ENCODE data around the gene CKAP5. TPM values are rescaled to one million over a fixed set of nuclear protein-coding genes. Genes with fewer than 3 reads are reported as not detected.
"Not testable (repeated sequence)": the region's sequence is repeated elsewhere in the genome, so short reads cannot be mapped to it uniquely, and the experiment has no call there.

Gene CKAP5
- total RNA-seq, 1 donor from 2014 or later: 247 TPM

GRCh38 chr11:46712874-46713576 is 133.1 kb downstream of the CKAP5 start:
- H3K9me3 ChIP-seq (ENCODE audit: low read depth): no peaks in the 10 kb centered on the region
- TF ChIP-seq EZH2phosphoT487 (IDR thresholded peaks at IDR 0.05) (no peak), EZH2 (IDR thresholded peaks at IDR 0.05) (no peak), CTCF (IDR thresholded peaks at IDR 0.05) (no peak)
- H3K9me3 Mint-ChIP-seq: no peaks in the 10 kb centered on the region
- no peak overlapping the region for H3K27ac Mint-ChIP-seq
- DNase-seq (ENCODE audit: low spot score): no peak
- H3K27ac ChIP-seq: no peak overlapping the region
- H3K36me3 Mint-ChIP-seq: no peaks in the 10 kb centered on the region
- H3K4me3 Mint-ChIP-seq: no peak overlapping the region
- H2AFZ ChIP-seq (replicated peaks): no peak overlapping the region
- no peaks in the 10 kb centered on the region for H3K36me3 ChIP-seq
- H3K4me3 ChIP-seq: no peak overlapping the region
- H3K27me3 Mint-ChIP-seq (ENCODE audit: insufficient read depth, low read depth): peaks cover 2% of the 10 kb centered on the region
- no peaks in the 10 kb centered on the region for H3K4me1 Mint-ChIP-seq
- no peaks in the 10 kb centered on the region for H3K79me2 ChIP-seq (ENCODE audit: low read depth)
- no peaks in the 10 kb centered on the region for H3F3A ChIP-seq (ENCODE audit: low read depth)
- H3K4me1 ChIP-seq: no peaks in the 10 kb centered on the region
- H3K27me3 ChIP-seq: no peaks in the 10 kb centered on the region
- H4K20me1 ChIP-seq (ENCODE audit: low read depth): no peaks in the 10 kb centered on the region
- no peak overlapping the region for H3K9ac ChIP-seq
- H3K4me2 ChIP-seq: no peak overlapping the region

DNA sequence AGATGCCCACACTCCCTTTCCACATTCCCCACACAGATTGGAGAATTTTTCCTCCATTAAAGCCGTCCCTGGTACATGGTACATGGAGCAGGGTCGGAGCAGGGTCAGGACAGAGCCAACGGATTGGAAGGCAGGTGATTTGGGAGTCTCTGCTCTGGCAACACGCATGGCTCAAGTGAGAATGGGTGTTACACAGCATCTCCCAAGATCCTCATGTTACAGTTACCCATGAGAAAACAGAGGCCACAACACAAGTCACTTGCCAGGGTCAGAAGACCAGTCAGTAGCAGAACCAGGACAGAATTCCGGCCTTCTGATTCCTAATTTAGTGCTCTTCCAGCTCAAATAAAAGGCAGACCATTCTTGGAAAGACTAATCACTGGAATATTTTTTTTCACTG is 134.8 kb downstream of the CKAP5 start:
- no peaks in the 10 kb centered on the region for H3K9me3 Mint-ChIP-seq
- no peak overlapping the region for H3K27ac ChIP-seq
- H3K4me3 Mint-ChIP-seq: no peak overlapping the region
- no peaks in the 10 kb centered on the region for H3K4me1 ChIP-seq
- H3K9ac ChIP-seq: no peak overlapping the region
- DNase-seq (ENCODE audit: low spot score): no peak
- H3F3A ChIP-seq (ENCODE audit: low read depth): no peaks in the 10 kb centered on the region
- no peaks in the 10 kb centered on the region for H3K79me2 ChIP-seq (ENCODE audit: low read depth)
- no peaks in the 10 kb centered on the region for H3K9me3 ChIP-seq (ENCODE audit: low read depth)
- no peak overlapping the region for H3K27ac Mint-ChIP-seq
- H3K36me3 ChIP-seq: no peaks in the 10 kb centered on the region
- no peaks in the 10 kb centered on the region for H4K20me1 ChIP-seq (ENCODE audit: low read depth)
- TF ChIP-seq EZH2phosphoT487 (IDR thresholded peaks at IDR 0.05) (no peak), EZH2 (IDR thresholded peaks at IDR 0.05) (no peak), CTCF (IDR thresholded peaks at IDR 0.05) (no peak)
- H3K4me1 Mint-ChIP-seq: no peaks in the 10 kb centered on the region
- no peaks in the 10 kb centered on the region for H3K36me3 Mint-ChIP-seq
- H3K27me3 Mint-ChIP-seq (ENCODE audit: insufficient read depth, low read depth): peaks cover 2% of the 10 kb centered on the region
- no peak overlapping the region for H2AFZ ChIP-seq (replicated peaks)
- no peaks in the 10 kb centered on the region for H3K27me3 ChIP-seq
- H3K4me3 ChIP-seq: no peak overlapping the region
- H3K4me2 ChIP-seq: no peak overlapping the region

- no peaks in the 10 kb centered on the region for H3F3A ChIP-seq (ENCODE audit: low read depth)
- no peak overlapping the region for H3K27ac ChIP-seq
- H3K9me3 ChIP-seq (ENCODE audit: low read depth): no peaks in the 10 kb centered on the region
- no peak overlapping the region for H3K9ac ChIP-seq
- peaks cover 2% of the 10 kb centered on the region for H3K36me3 Mint-ChIP-seq
- no peak overlapping the region for H3K27ac Mint-ChIP-seq
- H3K4me2 ChIP-seq: no peak overlapping the region
- TF ChIP-seq EZH2 (IDR thresholded peaks at IDR 0.05) (no peak), CTCF (IDR thresholded peaks at IDR 0.05) (no peak), EZH2phosphoT487 (IDR thresholded peaks at IDR 0.05) (no peak)
- H3K27me3 Mint-ChIP-seq (ENCODE audit: insufficient read depth, low read depth): peaks cover 2% of the 10 kb centered on the region
- no peak overlapping the region for H2AFZ ChIP-seq (replicated peaks)
- no peak overlapping the region for H3K4me3 Mint-ChIP-seq
- no peaks in the 10 kb centered on the region for H3K9me3 Mint-ChIP-seq
- H3K4me3 ChIP-seq: no peak overlapping the region
- H3K36me3 ChIP-seq: no peaks in the 10 kb centered on the region
- H4K20me1 ChIP-seq (ENCODE audit: low read depth): no peaks in the 10 kb centered on the region
- no peaks in the 10 kb centered on the region for H3K79me2 ChIP-seq (ENCODE audit: low read depth)
- no peaks in the 10 kb centered on the region for H3K4me1 ChIP-seq
- no peaks in the 10 kb centered on the region for H3K27me3 ChIP-seq
- DNase-seq (ENCODE audit: low spot score): no peak
- H3K4me1 Mint-ChIP-seq: no peaks in the 10 kb centered on the region
Measured at GRCh38 chr11:46710821-46711269, 135.2 kb downstream of the CKAP5 start.

DNA sequence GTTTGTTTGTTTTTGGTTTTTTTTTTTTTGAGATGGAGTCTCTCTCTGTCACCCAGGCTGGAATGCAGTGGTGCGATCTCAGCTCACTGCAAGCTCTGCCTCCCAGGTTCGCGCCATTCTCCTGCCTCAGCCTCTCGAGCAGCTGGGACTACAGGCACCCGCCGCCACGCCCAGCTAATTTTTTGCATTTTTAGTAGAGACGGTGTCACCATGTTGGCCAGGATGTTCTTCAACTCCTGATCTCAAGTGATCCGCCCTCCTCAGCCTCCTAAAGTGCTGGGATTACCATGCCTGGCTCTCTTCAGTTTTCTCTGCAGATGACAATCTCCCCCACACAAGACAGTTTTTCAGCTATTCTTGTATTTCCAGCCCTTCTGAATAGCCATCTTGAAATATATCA is 136.7 kb downstream of the CKAP5 start:
- H3K4me3 Mint-ChIP-seq; H3F3A ChIP-seq (ENCODE audit: low read depth): not testable (repeated sequence)

More for the DNA sequence above, 136.7 kb downstream of the CKAP5 start:
- H3K9me3 Mint-ChIP-seq; H3K4me1 ChIP-seq; H3K27ac ChIP-seq; H3K27me3 ChIP-seq; DNase-seq (ENCODE audit: low spot score); H4K20me1 ChIP-seq (ENCODE audit: low read depth); H3K27me3 Mint-ChIP-seq (ENCODE audit: insufficient read depth, low read depth); H3K36me3 Mint-ChIP-seq; H3K27ac Mint-ChIP-seq; H2AFZ ChIP-seq (replicated peaks); H3K4me2 ChIP-seq; H3K9me3 ChIP-seq (ENCODE audit: low read depth); H3K9ac ChIP-seq; H3K79me2 ChIP-seq (ENCODE audit: low read depth); H3K4me1 Mint-ChIP-seq; H3K36me3 ChIP-seq; H3K4me3 ChIP-seq: not testable (repeated sequence)

Data from neural progenitor cell (in vitro differentiated cells).